ENCODE data around the gene ACTN2.
A peak's percentile ranks its signal among the peaks of the same experiment; 100 is the strongest.
"Not testable (repeated sequence)": the region's sequence is repeated elsewhere in the genome, so short reads cannot be mapped to it uniquely, and the experiment has no call there.

ACTN2 gene

DNA sequence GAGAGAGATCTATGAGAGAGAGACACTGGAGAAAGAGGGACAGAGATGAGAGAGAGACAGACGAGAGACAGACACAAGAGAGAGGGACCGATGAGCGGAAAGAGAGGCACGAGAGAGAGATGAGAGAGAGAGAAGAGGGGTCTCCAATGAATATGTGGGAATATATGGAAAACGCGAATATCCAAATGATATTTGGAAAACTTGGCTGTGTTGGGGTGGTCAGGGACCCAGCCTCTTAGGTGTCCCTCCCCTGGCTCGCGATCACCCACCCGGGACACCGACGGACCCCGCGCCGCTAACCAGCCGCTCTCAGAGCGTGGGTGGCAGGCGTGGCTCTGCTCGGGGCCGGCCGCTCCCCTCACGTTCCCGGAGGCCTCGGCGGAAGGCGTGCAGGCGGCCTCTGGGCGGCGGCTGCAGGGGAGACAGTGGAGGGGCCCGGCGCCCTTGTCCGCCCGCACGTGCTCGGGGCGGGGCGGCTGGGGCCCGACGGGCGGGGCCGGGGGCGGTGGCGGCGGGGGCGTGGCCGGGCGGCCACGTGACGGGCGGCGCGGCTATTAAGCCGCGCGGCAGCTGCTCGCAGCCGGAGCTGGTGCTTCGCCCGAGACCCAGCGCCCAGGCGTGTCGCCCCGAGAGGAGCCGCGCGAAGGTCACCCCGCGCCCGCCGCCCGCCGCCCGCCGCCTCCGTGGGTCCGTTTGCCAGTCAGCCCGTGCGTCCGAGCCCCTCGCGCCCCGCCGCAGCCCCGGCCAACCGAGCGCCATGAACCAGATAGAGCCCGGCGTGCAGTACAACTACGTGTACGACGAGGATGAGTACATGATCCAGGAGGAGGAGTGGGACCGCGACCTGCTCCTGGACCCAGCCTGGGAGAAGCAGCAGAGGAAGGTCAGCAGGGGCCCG is at the start of gene ACTN2:
TSS of gene ACTN2 (plus strand) at position 583 of the 898 bp plus-strand sequence. CDS start at position 758, 175 bp downstream.
- DNase-seq, result peak; percentile 64

DNA sequence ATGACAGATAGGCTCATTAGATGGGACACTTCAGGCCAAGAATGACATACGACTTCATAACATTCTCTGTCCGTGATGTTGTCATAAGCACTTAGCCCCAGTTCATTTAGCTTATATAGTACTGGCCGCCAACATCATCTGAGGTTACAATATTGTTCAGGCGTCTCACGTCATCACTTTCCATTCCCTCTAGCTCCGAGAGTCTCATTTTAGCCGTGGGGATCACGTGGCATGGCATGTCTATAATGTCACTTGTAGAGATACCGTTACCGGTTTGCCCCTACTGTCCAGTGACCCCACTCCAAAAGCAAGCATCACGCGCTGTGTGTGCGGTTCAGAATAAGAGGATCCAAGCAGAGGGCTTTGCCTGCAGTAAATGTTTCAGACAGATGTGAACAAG is 47.4 kb upstream of the ACTN2 start:
- DNase-seq, result no peak

DNA sequence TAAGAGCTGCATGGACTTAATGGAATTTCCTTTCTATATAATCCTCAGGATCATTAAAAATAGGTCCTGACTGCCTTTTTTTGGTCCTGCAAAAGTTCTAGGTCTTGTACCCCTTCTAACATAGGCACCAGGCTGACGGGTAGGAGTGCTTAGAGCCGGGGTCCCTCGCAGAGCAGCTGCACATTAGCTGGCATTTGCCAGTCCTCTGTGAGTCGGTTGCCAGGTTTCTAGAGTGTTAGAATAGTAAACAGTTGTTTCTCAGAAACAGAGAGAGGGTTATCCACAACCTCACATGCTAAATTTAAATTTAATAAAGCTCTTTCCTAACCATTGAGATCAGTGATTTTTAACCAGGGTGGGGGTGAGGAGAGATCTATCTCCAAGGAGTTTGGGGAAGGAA is 46.6 kb upstream of the ACTN2 start:
- no peak for DNase-seq

DNA sequence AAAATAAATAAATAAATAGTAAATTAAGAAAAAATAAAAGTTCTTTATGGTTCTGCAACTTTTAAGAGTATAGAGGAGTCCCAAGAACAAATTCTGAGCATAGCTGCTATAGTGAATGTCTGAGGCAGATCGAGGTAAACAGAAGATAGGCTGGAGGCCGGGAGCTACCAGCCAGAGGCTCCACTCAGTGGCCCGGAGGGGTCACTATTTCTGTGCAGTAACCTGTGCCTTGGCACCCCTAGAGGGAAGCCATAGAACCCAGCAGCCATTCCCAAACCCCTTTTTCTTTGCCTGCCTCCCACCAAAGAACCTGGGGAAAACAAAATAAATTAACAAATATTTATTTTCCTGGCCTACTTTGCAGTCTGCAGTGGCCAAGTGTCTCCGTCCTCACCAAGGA is 43.5 kb upstream of the ACTN2 start:
- DNase-seq, result no peak

DNA sequence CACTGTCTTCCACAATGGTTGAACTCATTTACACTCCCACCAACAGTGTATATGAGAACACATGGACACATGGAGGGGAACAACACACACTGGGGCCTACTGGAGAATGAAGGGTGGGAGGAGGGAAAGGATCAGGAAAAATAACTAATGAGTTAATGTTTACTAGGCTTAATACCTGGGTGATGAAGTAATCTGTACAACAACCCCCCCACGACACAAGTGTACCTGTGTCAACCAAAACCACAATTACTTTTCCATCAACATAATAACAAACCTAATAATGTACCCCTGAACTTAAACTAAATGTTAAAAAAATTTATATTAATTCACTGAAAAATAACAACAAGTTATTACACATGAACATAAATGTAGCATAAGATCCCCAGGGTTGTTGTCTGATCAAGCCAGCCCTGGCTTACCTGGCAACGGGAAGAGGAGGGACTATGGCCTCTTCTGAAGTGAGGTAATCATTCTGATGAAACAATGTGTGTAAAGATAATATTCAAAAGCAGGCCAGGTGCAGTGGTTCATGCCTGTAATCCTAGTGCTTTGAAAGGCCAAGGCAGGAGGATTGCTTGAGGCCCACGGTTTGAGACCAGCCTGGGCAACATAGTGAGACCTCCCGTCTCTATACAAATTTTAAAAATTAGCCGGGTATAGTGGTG is 41.2 kb upstream of the ACTN2 start:
- DNase-seq, result no peak

DNA sequence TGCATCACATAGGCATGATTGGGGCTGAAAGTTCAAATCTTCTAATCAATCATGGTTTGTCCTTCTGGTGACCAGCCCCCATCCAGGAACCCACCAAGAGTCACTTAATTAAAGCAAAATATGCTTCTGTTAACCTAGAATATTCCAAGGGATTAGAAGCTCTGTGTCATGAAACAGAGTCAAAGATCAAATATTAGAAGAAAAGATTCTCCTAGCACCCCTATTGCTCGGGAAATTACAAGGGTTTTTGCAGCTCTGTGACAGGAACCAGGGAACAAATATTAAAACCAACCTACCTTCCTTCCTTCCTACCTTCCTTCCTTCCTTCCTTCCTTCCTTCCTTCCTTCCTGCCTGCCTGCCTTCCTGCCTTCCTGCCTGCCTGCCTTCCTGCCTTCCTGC is 31.8 kb upstream of the ACTN2 start:
- no peak for DNase-seq

DNA sequence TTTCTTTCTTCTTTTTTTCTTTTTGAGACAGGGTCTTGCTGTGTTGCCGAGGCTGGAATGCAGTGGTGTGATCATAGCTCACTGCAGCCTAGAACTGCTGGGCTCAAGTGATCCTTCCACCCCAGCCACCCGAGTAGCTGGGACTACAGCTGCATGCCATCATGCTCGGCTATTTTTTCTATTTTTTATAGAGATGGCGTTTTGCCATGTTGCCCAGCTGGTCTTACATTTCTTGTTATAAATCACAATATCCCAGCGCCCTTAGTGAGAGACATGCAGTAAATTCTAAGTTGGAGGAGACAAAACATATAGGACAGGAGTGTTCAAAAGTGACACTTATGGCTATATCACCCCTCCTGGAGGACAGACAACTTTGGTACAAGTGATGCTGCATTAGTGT is 31.3 kb upstream of the ACTN2 start:
- no peak for DNase-seq

DNA sequence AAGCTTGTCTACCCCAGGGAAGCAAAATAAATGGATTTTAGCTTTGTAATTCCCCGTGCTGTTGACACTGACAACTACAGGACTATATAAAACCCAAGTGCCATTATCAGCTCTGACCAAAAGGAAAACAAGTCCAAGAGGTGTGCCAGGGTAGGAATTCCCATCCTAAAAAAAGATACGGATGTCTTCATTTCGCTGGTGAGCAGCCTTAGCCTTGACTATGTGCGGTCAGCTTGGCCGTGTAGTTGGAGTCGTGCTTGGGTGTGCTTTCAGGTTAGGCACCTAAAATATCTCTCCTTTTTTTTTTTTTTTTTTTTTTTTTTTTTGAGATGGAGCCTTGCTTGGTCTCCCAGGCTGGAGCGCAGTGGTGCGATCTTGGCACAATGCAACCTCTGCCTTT is 28.9 kb upstream of the ACTN2 start:
- DNase-seq, result no peak

DNA sequence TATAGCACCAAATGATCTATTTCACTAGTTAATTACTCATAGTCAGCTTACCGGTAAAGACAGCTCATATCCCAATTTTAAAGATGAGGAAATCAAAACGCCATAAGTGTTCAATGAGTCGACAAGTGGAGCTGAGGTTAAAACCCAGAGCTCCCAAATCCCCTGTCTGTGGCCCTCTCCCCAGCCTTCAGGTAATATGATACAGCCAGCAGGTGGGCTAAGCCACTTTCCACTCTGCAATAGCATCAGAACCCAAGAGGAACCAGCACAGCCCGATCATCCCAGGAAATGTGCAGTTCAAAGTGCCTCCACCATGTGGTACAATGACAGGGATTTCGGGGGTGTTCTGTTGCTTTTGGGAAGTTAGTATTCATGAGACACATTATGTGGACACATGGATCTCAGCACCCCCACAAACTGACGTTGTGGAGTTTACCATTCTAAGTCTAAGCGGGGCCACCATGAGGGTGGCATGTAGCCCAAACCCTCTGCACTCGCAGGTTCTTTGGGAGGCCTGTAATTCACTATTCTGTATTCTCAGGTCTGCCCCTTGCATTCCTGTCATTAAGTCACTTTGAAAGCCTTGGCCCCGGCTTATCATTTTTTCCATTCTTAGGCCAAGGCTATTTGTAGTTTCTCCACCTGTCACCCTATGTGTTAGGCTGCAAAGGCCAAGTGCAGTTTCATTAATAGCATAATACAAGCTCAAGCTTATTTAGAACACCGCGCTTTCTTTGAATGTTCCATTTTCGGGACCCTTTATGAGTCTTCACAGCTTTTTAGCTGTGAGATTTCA is 26.3 kb upstream of the ACTN2 start:
- DNase-seq, result no peak

DNA sequence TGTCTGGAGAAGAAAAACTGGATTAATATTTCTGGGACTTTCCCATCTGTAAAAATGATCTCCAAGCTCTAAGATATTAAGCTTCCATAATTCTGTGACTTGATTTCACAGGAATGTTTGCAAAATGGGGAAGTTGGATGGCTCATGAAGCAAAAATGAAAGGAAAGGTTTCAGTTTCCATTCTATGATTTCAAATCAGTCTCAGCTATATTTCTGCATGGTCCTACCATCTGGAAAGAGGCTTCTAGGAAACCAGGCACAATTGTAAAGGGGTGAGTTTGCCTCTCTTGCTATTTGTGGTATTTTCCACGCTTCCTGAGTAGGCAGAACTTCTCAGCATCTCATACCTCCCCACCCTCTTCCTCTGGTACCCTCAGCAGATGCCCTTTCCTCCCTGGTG is 22.4 kb upstream of the ACTN2 start:
- DNase-seq, result no peak

DNA sequence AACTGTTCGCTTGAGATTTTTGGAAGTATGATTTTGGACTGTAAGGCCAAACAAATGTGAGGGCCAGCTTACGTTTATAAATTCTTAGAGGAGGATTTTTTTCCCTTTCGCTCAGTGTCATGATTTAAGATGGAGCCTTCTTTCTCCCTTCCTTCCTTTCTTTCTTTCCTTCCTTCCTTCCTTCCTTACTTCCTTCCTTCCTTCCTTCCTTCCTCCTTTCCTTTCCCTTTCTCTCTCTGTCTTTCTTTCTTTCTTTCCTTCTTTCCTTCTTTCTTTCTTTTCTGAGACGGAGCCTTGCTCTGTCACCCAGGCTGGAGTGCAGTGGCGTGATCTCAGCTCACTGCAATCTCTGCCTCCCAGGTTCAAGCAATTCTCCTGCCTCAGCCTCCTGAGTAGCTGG is 17.4 kb upstream of the ACTN2 start:
- not testable (repeated sequence) for DNase-seq

DNA sequence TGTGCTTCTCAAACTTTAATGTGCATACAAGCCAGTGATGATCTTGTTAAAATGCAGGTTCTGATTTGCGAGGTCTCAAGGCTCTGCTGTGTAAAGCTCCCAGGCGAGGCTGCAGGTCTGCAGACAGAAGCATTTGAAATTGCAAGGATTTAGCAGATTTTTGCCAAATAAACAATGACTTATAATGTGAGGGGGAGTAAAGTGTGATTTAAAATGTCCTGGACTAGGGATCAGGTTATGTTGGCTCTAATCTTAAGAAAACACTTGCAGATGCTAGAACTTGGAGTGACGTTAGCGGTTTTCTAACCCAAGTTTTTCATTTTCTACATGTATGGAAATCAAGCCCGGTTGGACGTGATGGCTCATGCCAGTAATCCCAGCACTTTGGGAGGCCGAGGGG is 16.2 kb upstream of the ACTN2 start:
- DNase-seq, result no peak

DNA sequence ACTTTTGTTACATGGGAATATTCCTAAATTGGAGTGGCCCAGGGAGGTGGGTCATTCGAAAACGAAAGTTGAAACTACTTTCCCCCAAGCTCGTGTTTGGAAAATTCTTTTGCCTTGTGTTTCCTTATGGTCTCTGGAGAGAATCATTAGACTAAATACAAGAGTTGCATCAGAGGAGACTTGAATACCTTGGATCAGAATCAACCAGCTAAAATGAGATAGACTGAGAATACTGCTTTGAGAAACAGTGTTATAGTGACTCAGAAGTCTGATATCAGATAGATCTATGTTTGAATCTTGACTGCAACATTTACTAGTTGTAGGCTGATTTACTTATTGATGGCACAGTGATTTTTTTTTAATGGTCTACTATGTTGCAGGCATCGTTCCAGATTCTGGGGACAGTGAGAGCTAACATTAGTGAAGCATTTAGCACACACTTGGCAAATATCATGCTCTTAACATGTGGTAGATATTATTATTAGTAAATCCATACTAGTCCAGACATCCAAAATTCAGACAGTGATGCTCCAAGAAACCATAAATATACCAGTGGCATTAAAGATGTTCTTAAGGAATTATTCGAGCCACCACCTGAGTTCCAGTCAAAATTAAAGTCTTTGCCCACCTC is 12.9 kb upstream of the ACTN2 start:
- DNase-seq, result no peak

DNA sequence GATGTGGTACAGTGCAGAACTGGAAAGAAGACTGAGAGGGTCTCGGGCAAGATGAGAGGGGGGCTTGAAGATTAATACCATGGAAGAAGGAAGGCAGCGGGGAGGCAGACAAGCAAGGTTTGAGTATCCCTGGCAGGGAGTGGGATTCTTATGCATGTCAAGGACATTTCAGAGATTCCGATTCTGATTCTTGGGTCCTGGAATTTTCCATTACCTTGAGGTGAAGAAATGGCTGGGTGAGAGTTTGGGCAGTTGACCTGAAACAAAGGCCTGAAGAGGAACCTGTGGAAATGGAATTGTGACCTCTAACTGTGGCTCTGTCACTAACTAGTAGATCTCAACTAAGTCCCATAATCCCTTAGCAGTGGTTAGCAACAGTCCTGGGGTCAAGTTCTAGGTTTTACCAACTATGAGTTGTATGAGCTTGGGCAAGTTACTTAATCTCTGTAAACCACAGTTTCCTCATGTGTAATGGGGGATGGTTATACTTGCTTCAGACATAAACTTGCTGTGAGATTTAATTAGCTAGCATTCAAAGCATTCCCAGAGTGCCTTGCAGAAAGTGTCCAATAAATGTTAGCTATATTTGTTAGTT is 8.6 kb upstream of the ACTN2 start:
- no peak for DNase-seq

DNA sequence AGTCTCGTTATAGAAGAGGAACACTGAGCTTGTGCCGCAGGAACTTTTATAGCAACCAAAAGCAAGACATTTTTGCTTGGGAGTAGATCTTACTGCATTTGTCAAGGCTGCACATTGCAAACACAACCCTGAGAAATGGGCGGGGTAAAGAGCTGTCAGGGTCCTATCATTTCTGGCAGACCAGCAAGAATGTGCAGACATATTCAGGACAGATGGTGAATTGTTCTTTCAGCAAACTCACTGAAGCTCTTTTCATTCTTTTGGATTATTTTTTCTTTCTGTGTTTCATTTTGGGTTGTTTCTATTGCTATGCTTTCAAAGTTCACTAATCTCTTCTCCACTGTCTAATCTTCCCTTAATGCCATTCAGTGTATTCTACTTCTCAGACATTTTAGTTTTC is 5.1 kb upstream of the ACTN2 start:
- DNase-seq, result no peak

DNA sequence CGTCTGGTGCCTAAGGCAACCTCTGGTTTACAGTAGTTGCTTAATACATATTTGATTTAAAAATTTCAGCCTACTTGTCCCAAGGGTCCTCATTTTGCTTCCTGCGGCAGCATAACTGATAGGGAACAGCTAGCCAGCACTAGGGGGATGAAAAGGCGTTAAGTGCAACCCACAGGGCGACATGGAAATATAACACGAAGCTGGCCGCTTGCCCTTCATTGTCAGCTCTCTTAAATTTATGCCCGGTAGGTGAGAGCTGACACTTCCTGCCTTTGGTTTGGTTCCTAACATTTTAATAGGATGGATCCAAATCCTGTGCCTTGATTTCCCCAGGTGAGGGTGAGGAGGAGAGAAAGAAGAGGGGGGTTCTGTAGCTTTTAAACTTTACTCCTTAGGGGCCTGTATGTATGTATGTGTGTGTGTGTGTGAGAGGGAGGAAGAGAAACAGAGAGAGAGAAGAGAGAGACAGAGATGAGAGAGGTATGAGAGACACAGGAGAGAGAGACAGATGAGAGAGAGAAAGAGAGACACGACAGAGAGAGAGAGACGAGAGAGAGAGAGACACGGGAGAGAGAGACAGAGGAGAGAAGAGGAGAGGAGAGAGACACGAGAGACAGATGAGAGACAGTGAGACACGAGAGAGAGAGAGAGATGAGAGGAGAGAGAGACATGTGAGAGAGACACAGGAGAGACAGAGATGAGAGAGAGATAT is 938 bp upstream of the ACTN2 start:
- peak; percentile 4 for DNase-seq

DNA sequence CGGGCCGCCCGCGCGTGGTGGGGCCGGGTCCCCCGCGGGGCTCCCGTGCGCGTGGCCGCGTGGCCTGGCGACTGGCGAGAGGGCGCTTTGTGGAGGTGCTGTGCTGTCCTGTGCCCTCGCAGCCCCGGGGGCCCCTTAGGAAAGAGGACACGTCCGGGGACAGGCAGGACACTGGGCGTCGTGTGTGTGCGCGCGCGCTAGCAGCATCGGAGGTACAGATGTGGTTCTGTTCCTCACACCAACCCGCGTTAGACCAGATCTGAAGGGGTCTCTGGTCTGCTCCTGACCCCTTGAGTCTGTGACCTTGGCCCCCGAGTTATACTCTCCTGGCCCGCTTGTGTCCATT is 489 bp downstream of the ACTN2 start:
- DNase-seq, result no peak

DNA sequence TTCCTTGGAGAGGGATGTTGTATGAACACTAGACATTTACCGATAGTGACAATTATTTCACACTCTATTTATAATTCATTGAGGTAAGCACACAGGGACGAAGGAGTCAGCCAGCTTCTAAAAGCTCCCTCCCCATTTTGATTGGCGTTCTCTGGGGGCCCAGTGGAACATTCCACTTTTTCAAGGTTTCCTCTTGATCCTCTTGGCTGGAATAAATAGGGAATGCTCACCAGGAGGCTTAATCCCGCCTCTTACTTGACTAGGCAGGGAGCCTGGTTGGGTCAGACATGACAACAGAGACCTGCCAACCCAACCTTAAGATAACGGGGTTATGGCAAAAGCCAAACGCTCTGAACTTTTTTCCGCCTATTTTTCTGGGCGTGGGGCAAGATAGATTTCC is 974 bp downstream of the ACTN2 start:
- no peak for DNase-seq

DNA sequence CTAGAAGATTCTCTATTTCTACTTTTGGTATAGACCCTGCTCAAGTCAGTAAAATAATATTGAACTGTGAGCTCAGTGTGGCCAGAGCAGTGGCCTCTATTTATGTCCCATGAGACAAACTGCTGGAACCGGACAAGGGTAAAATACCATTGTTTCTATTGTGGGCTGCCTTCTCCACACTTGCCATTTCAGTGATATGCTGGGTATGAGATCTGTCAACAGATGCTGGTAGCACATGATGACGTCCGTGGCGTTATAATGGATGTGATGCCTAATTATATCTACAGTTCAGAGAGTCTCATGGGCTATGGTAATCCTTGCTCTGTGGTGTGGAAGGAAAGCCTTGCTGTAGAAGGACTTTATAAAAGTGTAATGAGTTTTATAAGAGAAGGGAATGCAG is 2.4 kb downstream of the ACTN2 start:
- no peak for DNase-seq

DNA sequence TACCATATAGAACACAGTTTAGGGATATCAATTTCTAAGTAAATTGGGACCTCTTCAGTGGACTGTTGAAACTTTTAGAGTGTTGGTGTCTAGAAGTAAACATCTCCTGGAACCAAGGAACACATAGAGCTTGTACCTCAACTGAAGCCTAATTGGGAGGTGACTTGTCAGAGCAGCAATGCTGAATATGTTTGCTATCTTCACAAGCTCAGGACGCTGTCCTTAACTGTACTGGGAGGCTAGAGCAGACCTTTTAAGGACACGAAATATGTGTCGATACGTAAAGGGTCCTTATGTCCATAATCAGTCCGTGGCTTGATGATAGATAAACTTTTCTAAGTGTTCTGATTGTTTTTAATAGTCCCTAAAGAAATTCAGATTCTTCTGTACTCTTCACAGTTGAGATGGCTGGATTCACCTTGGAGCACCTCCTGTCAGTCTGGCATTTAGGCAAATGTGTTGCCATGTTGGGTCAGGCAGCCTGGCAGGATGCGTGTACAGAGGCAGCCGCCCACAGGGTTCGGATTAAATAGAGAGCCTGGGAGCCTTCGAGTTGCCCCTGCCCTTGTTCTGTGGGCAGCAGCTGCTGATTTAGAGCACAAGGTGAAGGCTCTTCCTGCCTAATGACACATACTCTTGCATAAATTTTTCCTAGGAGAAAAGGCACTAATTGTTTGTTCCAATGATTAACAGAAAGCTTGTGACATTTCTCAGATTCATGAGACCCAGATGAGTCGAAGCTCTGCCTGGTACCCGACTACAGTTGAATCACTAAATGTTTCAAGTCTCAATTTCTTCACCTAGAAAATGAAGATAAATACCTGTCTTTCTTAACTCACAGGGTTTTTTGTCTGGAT is 3.6 kb downstream of the ACTN2 start:
- DNase-seq, result no peak

DNA sequence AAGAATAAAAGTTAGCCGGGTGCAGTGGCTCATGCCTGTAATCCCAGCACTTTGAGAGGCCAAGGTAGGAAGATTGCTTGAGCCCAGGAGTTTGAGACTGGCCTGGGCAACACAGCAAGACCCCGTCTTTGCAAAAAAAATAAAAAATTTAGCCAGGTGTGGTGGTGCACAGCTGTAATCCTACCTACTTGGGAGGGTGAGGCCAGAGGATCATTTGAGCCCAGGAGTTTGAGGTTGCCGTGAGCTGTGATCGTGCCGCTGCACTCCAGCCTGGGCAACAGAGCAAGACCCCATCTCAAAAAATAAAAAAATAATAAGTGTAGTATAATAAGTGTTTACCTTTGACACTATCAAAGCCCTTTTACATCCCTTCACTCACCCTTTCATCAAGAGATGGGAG is 5.0 kb downstream of the ACTN2 start:
- DNase-seq, result no peak
